Smooth muscle cell (in vitro differentiated cells): ENCODE results near the gene CLDN14. TPM values are rescaled to one million over a fixed set of nuclear protein-coding genes. Genes with fewer than 3 reads are reported as not detected.

Experiments used
- DNase-seq: peaks from one replicate; lab custom pipeline; 2025; ENCODE audit not compliant: unreplicated experiment; lab: John Stamatoyannopoulos, UW
- H2AFZ ChIP-seq: fragments of 200-600 bp; sonication (generic); 2 replicates; pipeline ENCODE4 v1.6.0; 2016; ENCODE audit warnings: antibody characterized with exemption, low read depth, mild to moderate bottlenecking
- H3F3A ChIP-seq: fragments of 200-600 bp; sonication (generic); 2 replicates; pipeline ENCODE4 v1.6.0; 2017; ENCODE audit warnings: antibody characterized with exemption, low read depth
- H3K27ac ChIP-seq: fragments of 200-600 bp; sonication (generic); 2 replicates; pipeline ENCODE4 v1.5.1; 2016; ENCODE audit warnings: low read depth, mild to moderate bottlenecking
- H3K27me3 ChIP-seq: fragments of 200-600 bp; sonication (generic); 2 replicates; pipeline ENCODE4 v1.6.1; 2016; ENCODE audit warnings: low read depth, mild to moderate bottlenecking
- H3K36me3 ChIP-seq: fragments of 200-600 bp; sonication (generic); 2 replicates; pipeline ENCODE4 v1.5.1; 2016; ENCODE audit warnings: low read depth
- H3K4me1 ChIP-seq: fragments of 200-600 bp; sonication (generic); 2 replicates; pipeline ENCODE4 v1.5.1; 2016; ENCODE audit warnings: low read depth
- H3K4me2 ChIP-seq: fragments of 200-600 bp; sonication (generic); 2 replicates; pipeline ENCODE4 v1.6.0; 2016; ENCODE audit warnings: mild to moderate bottlenecking
- H3K4me3 ChIP-seq: fragments of 200-600 bp; sonication (generic); 2 replicates; pipeline ENCODE4 v1.5.1; 2016; ENCODE audit warnings: mild to moderate bottlenecking
- H3K79me2 ChIP-seq: fragments of 200-600 bp; sonication (generic); 2 replicates; pipeline ENCODE4 v1.6.0; 2016; ENCODE audit warnings: low read depth, mild to moderate bottlenecking
- H3K9ac ChIP-seq: fragments of 200-600 bp; sonication (generic); 2 replicates; pipeline ENCODE4 v1.6.0; 2016; ENCODE audit warnings: low read depth
- H3K9me3 ChIP-seq: fragments of 200-600 bp; sonication (generic); replicated peaks from 2 replicates; pipeline ENCODE4 v1.5.1; 2016; ENCODE audit warnings: low read depth
- H4K20me1 ChIP-seq: fragments of 200-600 bp; sonication (generic); 2 replicates; pipeline ENCODE4 v1.6.0; 2016; ENCODE audit warnings: low read depth
- CTCF ChIP-seq: fragments of 200-600 bp; sonication (generic); IDR thresholded peaks from 2 replicates; pipeline ENCODE4 v1.5.1; 2017; ENCODE audit warnings: borderline replicate concordance, mild to moderate bottlenecking, antibody characterized with exemption; ENCODE audit not compliant: insufficient read depth, poor library complexity, severe bottlenecking
- WGBS: methylation state at CpG from one replicate; pipeline ENCODE4 v1.1.7; 2016; ENCODE audit warnings: low lambda C conversion rate; 5-methylcytosine and 5-hydroxymethylcytosine counted together
- polyA plus RNA-seq: library from polyadenylated mRNA; unstranded; fragments of >200 nt; fragmentation: Nextera tagmentation; extraction: Ambion mirVana; gene quantifications from 2 replicates; pipeline ENCODE4 v1.2.1, GENCODE V29; 2016
- total RNA-seq: library from RNA; depleted of rRNA; stranded (reverse); fragments of >200 nt; gene quantifications from 2 replicates; pipeline ENCODE4 v1.2.3, GENCODE V29; 2014

CLDN14 gene
- total and polyA plus RNA-seq, 2 experiments from 2014 or later = not detected

GRCh38 chr21:36428761-36429432 lies 51.0 kb downstream of the CLDN14 start:
- H3K4me1 ChIP-seq = peaks cover 13% of the 10 kb centered on the region
- H2AFZ ChIP-seq = no peak overlapping the region
- peak overlapping the region; percentile 98 for H3K27ac ChIP-seq
- 75% methylated on average over 12 of the region's 12 CpGs for WGBS
- H3K9ac ChIP-seq = peak overlapping the region; percentile 89
- no peak for DNase-seq
- no peak overlapping the region for H3K4me3 ChIP-seq
- H3F3A ChIP-seq = peaks cover 31% of the 10 kb centered on the region
- no peaks in the 10 kb centered on the region for H3K27me3 ChIP-seq
- no peaks in the 10 kb centered on the region for H3K79me2 ChIP-seq
- no peaks in the 10 kb centered on the region for H3K9me3 ChIP-seq
- no peaks in the 10 kb centered on the region for H3K36me3 ChIP-seq
- peak overlapping the region; percentile 72 for H3K4me2 ChIP-seq
- H4K20me1 ChIP-seq = no peaks in the 10 kb centered on the region
- no peak for TF ChIP-seq CTCF

GRCh38 chr21:36427502-36427901 lies 52.4 kb downstream of the CLDN14 start:
- DNase-seq = no peak
- H3K4me2 ChIP-seq = no peak overlapping the region
- H3K36me3 ChIP-seq = no peaks in the 10 kb centered on the region
- H2AFZ ChIP-seq = no peak overlapping the region
- H3K27me3 ChIP-seq = no peaks in the 10 kb centered on the region
- WGBS = 95% methylated on average over 4 of the region's 4 CpGs
- H3K4me1 ChIP-seq = peaks cover 13% of the 10 kb centered on the region
- H3K79me2 ChIP-seq = no peaks in the 10 kb centered on the region
- no peak overlapping the region for H3K4me3 ChIP-seq
- no peak overlapping the region for H3K27ac ChIP-seq
- H4K20me1 ChIP-seq = no peaks in the 10 kb centered on the region
- H3F3A ChIP-seq = peaks cover 31% of the 10 kb centered on the region
- TF ChIP-seq CTCF = no peak
- H3K9me3 ChIP-seq = no peaks in the 10 kb centered on the region
- no peak overlapping the region for H3K9ac ChIP-seq

GRCh38 chr21:36425286-36425685 lies 54.6 kb downstream of the CLDN14 start:
- H3K27me3 ChIP-seq = no peaks in the 10 kb centered on the region
- H3K9me3 ChIP-seq = no peaks in the 10 kb centered on the region
- DNase-seq = no peak
- no peak overlapping the region for H3K4me3 ChIP-seq
- no peaks in the 10 kb centered on the region for H4K20me1 ChIP-seq
- peaks cover 20% of the 10 kb centered on the region for H3F3A ChIP-seq
- no peak for TF ChIP-seq CTCF
- H3K4me1 ChIP-seq = peaks cover 1% of the 10 kb centered on the region
- 22% methylated on average over 9 of the region's 9 CpGs for WGBS
- no peaks in the 10 kb centered on the region for H3K36me3 ChIP-seq
- H3K4me2 ChIP-seq = no peak overlapping the region
- no peaks in the 10 kb centered on the region for H3K79me2 ChIP-seq
- no peak overlapping the region for H2AFZ ChIP-seq
- peak overlapping the region; percentile 74 for H3K27ac ChIP-seq
- no peak overlapping the region for H3K9ac ChIP-seq

- no peaks in the 10 kb centered on the region for H4K20me1 ChIP-seq
- H2AFZ ChIP-seq = no peak overlapping the region
- H3K9me3 ChIP-seq = no peaks in the 10 kb centered on the region
- H3K79me2 ChIP-seq = no peaks in the 10 kb centered on the region
- no peak for TF ChIP-seq CTCF
- no peak overlapping the region for H3K4me3 ChIP-seq
- DNase-seq = no peak
- H3K9ac ChIP-seq = no peak overlapping the region
- no peaks in the 10 kb centered on the region for H3K4me1 ChIP-seq
- no peaks in the 10 kb centered on the region for H3K36me3 ChIP-seq
- peaks cover 18% of the 10 kb centered on the region for H3F3A ChIP-seq
- H3K27me3 ChIP-seq = no peaks in the 10 kb centered on the region
- WGBS = 92% methylated on average over 8 of the region's 8 CpGs
- peak overlapping the region; percentile 74 for H3K27ac ChIP-seq
- no peak overlapping the region for H3K4me2 ChIP-seq
Observed at GRCh38 chr21:36424592-36424991, 55.3 kb downstream of the CLDN14 start.
